Measurements from ENCODE around the gene NCCRP1.

NCCRP1 gene

GRCh38 chr19:39177110-39177699 lies 19.6 kb upstream of the NCCRP1 start:
- Histone ChIP-seq H3K9me3 (ENCODE audit: control extremely low read depth in 1 of 5, control insufficient read depth in 4 of 5, insufficient read depth in 2 of 5, low read depth in 1 of 5, low read length in 4 of 5) (no peaks in the 10 kb centered on the region), H3K27me3 (replicated peaks in 2 of 5; ENCODE audit: control insufficient read depth in 4 of 5, insufficient read depth in 5 of 5, low read length in 4 of 5) (no peaks in the 10 kb centered on the region), H3K4me1 (ENCODE audit: control extremely low read depth in 1 of 4, control insufficient read depth in 4 of 4, insufficient read depth in 4 of 4, low read length in 3 of 4) (no peaks in the 10 kb centered on the region), H3K36me3 (ENCODE audit: control insufficient read depth in 4 of 4, insufficient read depth in 4 of 4, low read length in 3 of 4) (peaks cover 3 to 66% (median 25%) of the 10 kb centered on the region in 4 experiments), H3K4me3 (ENCODE audit: control insufficient read depth in 1 of 7, extremely low read depth in 1 of 7, insufficient read depth in 4 of 7, low read depth in 2 of 7, low read length in 6 of 7) (no peak overlapping the region), H3K27ac (ENCODE audit: insufficient read depth in 1 of 2, low read depth in 1 of 2, low read length in 2 of 2, poor library complexity in 1 of 2, severe bottlenecking in 2 of 2) (no peak overlapping the region)
- ChIA-PET POLR2A (no interaction called here), CTCF (no interaction called here)
- DNase-seq: no peak
- WGBS (ENCODE audit: insufficient coverage): 90% methylated on average over 4 of the region's 10 CpGs

GRCh38 chr19:39177736-39178135 lies 19.0 kb upstream of the NCCRP1 start:
- DNase-seq: no peak
- H3K27me3 ChIP-seq (replicated peaks in 2 of 5; ENCODE audit: control insufficient read depth in 4 of 5, insufficient read depth in 5 of 5, low read length in 4 of 5): no peaks in the 10 kb centered on the region
- CTCF ChIA-PET: no interaction called here
- H3K36me3 ChIP-seq (ENCODE audit: control insufficient read depth in 4 of 4, insufficient read depth in 4 of 4, low read length in 3 of 4): peaks cover 3 to 61% (median 23%) of the 10 kb centered on the region in 4 experiments
- no peaks in the 10 kb centered on the region for H3K4me1 ChIP-seq (ENCODE audit: control extremely low read depth in 1 of 4, control insufficient read depth in 4 of 4, insufficient read depth in 4 of 4, low read length in 3 of 4)
- H3K4me3 ChIP-seq (ENCODE audit: control insufficient read depth in 1 of 7, extremely low read depth in 1 of 7, insufficient read depth in 4 of 7, low read depth in 2 of 7, low read length in 6 of 7): no peak overlapping the region
- H3K27ac ChIP-seq (ENCODE audit: insufficient read depth in 1 of 2, low read depth in 1 of 2, low read length in 2 of 2, poor library complexity in 1 of 2, severe bottlenecking in 2 of 2): no peak overlapping the region
- POLR2A ChIA-PET: no interaction called here
- WGBS (ENCODE audit: insufficient coverage): 100% methylated on average over 5 of the region's 11 CpGs
- no peaks in the 10 kb centered on the region for H3K9me3 ChIP-seq (ENCODE audit: control extremely low read depth in 1 of 5, control insufficient read depth in 4 of 5, insufficient read depth in 2 of 5, low read depth in 1 of 5, low read length in 4 of 5)

- POLR2A ChIA-PET: no interaction called here
- Histone ChIP-seq H3K36me3 (ENCODE audit: control insufficient read depth in 4 of 4, insufficient read depth in 4 of 4, low read length in 3 of 4) (peaks cover 3 to 57% (median 23%) of the 10 kb centered on the region in 4 experiments), H3K27me3 (replicated peaks in 2 of 5; ENCODE audit: control insufficient read depth in 4 of 5, insufficient read depth in 5 of 5, low read length in 4 of 5) (no peaks in the 10 kb centered on the region), H3K4me1 (ENCODE audit: control extremely low read depth in 1 of 4, control insufficient read depth in 4 of 4, insufficient read depth in 4 of 4, low read length in 3 of 4) (no peaks in the 10 kb centered on the region), H3K4me3 (ENCODE audit: control insufficient read depth in 1 of 7, extremely low read depth in 1 of 7, insufficient read depth in 4 of 7, low read depth in 2 of 7, low read length in 6 of 7) (no peak overlapping the region), H3K9me3 (ENCODE audit: control extremely low read depth in 1 of 5, control insufficient read depth in 4 of 5, insufficient read depth in 2 of 5, low read depth in 1 of 5, low read length in 4 of 5) (no peaks in the 10 kb centered on the region), H3K27ac (ENCODE audit: insufficient read depth in 1 of 2, low read depth in 1 of 2, low read length in 2 of 2, poor library complexity in 1 of 2, severe bottlenecking in 2 of 2) (no peak overlapping the region)
- WGBS (ENCODE audit: insufficient coverage): 95% methylated on average over 22 of the region's 30 CpGs
- no peak for DNase-seq
- CTCF ChIA-PET: no interaction called here
Observed at GRCh38 chr19:39178296-39179006, 18.3 kb upstream of the NCCRP1 start.

GRCh38 chr19:39179754-39180153 lies 17.0 kb upstream of the NCCRP1 start:
- Histone ChIP-seq H3K4me3 (ENCODE audit: control insufficient read depth in 1 of 7, extremely low read depth in 1 of 7, insufficient read depth in 4 of 7, low read depth in 2 of 7, low read length in 6 of 7) (no peak overlapping the region), H3K9me3 (ENCODE audit: control extremely low read depth in 1 of 5, control insufficient read depth in 4 of 5, insufficient read depth in 2 of 5, low read depth in 1 of 5, low read length in 4 of 5) (no peaks in the 10 kb centered on the region), H3K36me3 (ENCODE audit: control insufficient read depth in 4 of 4, insufficient read depth in 4 of 4, low read length in 3 of 4) (peaks cover 3 to 47% (median 23%) of the 10 kb centered on the region in 4 experiments), H3K4me1 (ENCODE audit: control extremely low read depth in 1 of 4, control insufficient read depth in 4 of 4, insufficient read depth in 4 of 4, low read length in 3 of 4) (peaks cover 0 to 4% (median under 1%) of the 10 kb centered on the region in 4 experiments), H3K27ac (ENCODE audit: insufficient read depth in 1 of 2, low read depth in 1 of 2, low read length in 2 of 2, poor library complexity in 1 of 2, severe bottlenecking in 2 of 2) (no peak overlapping the region), H3K27me3 (replicated peaks in 2 of 5; ENCODE audit: control insufficient read depth in 4 of 5, insufficient read depth in 5 of 5, low read length in 4 of 5) (no peaks in the 10 kb centered on the region)
- ChIA-PET CTCF (no interaction called here), POLR2A (no interaction called here)
- 94% methylated on average over 10 of the region's 10 CpGs for WGBS (ENCODE audit: insufficient coverage)
- DNase-seq: no peak

- Histone ChIP-seq H3K4me3 (ENCODE audit: control insufficient read depth in 1 of 7, extremely low read depth in 1 of 7, insufficient read depth in 4 of 7, low read depth in 2 of 7, low read length in 6 of 7) (no peak overlapping the region), H3K4me1 (ENCODE audit: control extremely low read depth in 1 of 4, control insufficient read depth in 4 of 4, insufficient read depth in 4 of 4, low read length in 3 of 4) (peaks cover 0 to 4% (median under 1%) of the 10 kb centered on the region in 4 experiments), H3K9me3 (ENCODE audit: control extremely low read depth in 1 of 5, control insufficient read depth in 4 of 5, insufficient read depth in 2 of 5, low read depth in 1 of 5, low read length in 4 of 5) (no peaks in the 10 kb centered on the region), H3K36me3 (ENCODE audit: control insufficient read depth in 4 of 4, insufficient read depth in 4 of 4, low read length in 3 of 4) (peaks cover 3 to 37% (median 22%) of the 10 kb centered on the region in 4 experiments), H3K27ac (ENCODE audit: insufficient read depth in 1 of 2, low read depth in 1 of 2, low read length in 2 of 2, poor library complexity in 1 of 2, severe bottlenecking in 2 of 2) (no peak overlapping the region), H3K27me3 (replicated peaks in 2 of 5; ENCODE audit: control insufficient read depth in 4 of 5, insufficient read depth in 5 of 5, low read length in 4 of 5) (no peaks in the 10 kb centered on the region)
- CTCF ChIA-PET: interaction anchor here (0.5 kb wide), 1 partner anchor 76 kb away, joined by 3 read pairs; no protein-coding TSS in a partner anchor
- DNase-seq: no peak
- POLR2A ChIA-PET: no interaction called here
- 94% methylated on average over 9 of the region's 9 CpGs for WGBS (ENCODE audit: insufficient coverage)
Observed at GRCh38 chr19:39180749-39181148, 16.0 kb upstream of the NCCRP1 start.

GRCh38 chr19:39181500-39182173 lies 15.1 kb upstream of the NCCRP1 start:
- ChIA-PET POLR2A (no interaction called here), CTCF (no interaction called here)
- H3K9me3 ChIP-seq (ENCODE audit: control extremely low read depth in 1 of 5, control insufficient read depth in 4 of 5, insufficient read depth in 2 of 5, low read depth in 1 of 5, low read length in 4 of 5): no peaks in the 10 kb centered on the region

GRCh38 chr19:39182174-39182505 lies 14.6 kb upstream of the NCCRP1 start:
- H3K27me3 ChIP-seq (replicated peaks in 2 of 5; ENCODE audit: control insufficient read depth in 4 of 5, insufficient read depth in 5 of 5, low read length in 4 of 5): no peaks in the 10 kb centered on the region
- no peak overlapping the region for H3K27ac ChIP-seq (ENCODE audit: insufficient read depth in 1 of 2, low read depth in 1 of 2, low read length in 2 of 2, poor library complexity in 1 of 2, severe bottlenecking in 2 of 2)
- POLR2A ChIA-PET: no interaction called here
- no peak overlapping the region for H3K4me3 ChIP-seq (ENCODE audit: control insufficient read depth in 1 of 7, extremely low read depth in 1 of 7, insufficient read depth in 4 of 7, low read depth in 2 of 7, low read length in 6 of 7)
- peaks cover 0 to 4% (median under 1%) of the 10 kb centered on the region in 4 experiments for H3K4me1 ChIP-seq (ENCODE audit: control extremely low read depth in 1 of 4, control insufficient read depth in 4 of 4, insufficient read depth in 4 of 4, low read length in 3 of 4)
- no peak for DNase-seq
- CTCF ChIA-PET: no interaction called here
- no CpG with 5 or more reads among the region's 4 CpGs for WGBS (ENCODE audit: insufficient coverage)
- H3K36me3 ChIP-seq (ENCODE audit: control insufficient read depth in 4 of 4, insufficient read depth in 4 of 4, low read length in 3 of 4): peaks cover 3 to 26% (median 16%) of the 10 kb centered on the region in 4 experiments
- no peaks in the 10 kb centered on the region for H3K9me3 ChIP-seq (ENCODE audit: control extremely low read depth in 1 of 5, control insufficient read depth in 4 of 5, insufficient read depth in 2 of 5, low read depth in 1 of 5, low read length in 4 of 5)

More at GRCh38 chr19:39181500-39182173, 15.1 kb upstream of the NCCRP1 start:
- WGBS (ENCODE audit: insufficient coverage): 94% methylated on average over 19 of the region's 21 CpGs
- DNase-seq: no peak
- H3K36me3 ChIP-seq (ENCODE audit: control insufficient read depth in 4 of 4, insufficient read depth in 4 of 4, low read length in 3 of 4): peaks cover 3 to 30% (median 18%) of the 10 kb centered on the region in 4 experiments
- H3K27me3 ChIP-seq (replicated peaks in 2 of 5; ENCODE audit: control insufficient read depth in 4 of 5, insufficient read depth in 5 of 5, low read length in 4 of 5): no peaks in the 10 kb centered on the region
- no peak overlapping the region for H3K4me3 ChIP-seq (ENCODE audit: control insufficient read depth in 1 of 7, extremely low read depth in 1 of 7, insufficient read depth in 4 of 7, low read depth in 2 of 7, low read length in 6 of 7)
- H3K27ac ChIP-seq (ENCODE audit: insufficient read depth in 1 of 2, low read depth in 1 of 2, low read length in 2 of 2, poor library complexity in 1 of 2, severe bottlenecking in 2 of 2): no peak overlapping the region
- H3K4me1 ChIP-seq (ENCODE audit: control extremely low read depth in 1 of 4, control insufficient read depth in 4 of 4, insufficient read depth in 4 of 4, low read length in 3 of 4): peaks cover 0 to 4% (median under 1%) of the 10 kb centered on the region in 4 experiments
